PFSK-1 (cell line): ENCODE measurements around the gene TNN.

Experiments
- FOXP2 ChIP-seq: optimal IDR thresholded peaks from 2 replicates; pipeline ENCODE3; 2011; ENCODE audit warnings: borderline replicate concordance, control low read depth, inconsistent platforms; ENCODE audit not compliant: insufficient read depth; ENCODE audit errors: extremely low read length, extremely low read depth
- POLR2AphosphoS5 ChIP-seq: IDR thresholded peaks from 2 replicates; pipeline ENCODE4 v1.6.1; 2012; ENCODE audit warnings: low read depth, mild to moderate bottlenecking, control low read depth, low read length, moderate library complexity
- REST ChIP-seq, 2 experiments: IDR thresholded peaks; 2 replicates each; pipeline versions ENCODE4 v1.6.1 to v1.8.0; 2011 to 2012; ENCODE audit warnings: low read depth in 2 of 2, low read length in 2 of 2, control low read depth in 1 of 2, inconsistent platforms in 1 of 2, mild to moderate bottlenecking in 1 of 2, moderate library complexity in 1 of 2; ENCODE audit not compliant: insufficient read depth in 1 of 2
- SIN3A ChIP-seq: IDR thresholded peaks from 2 replicates; pipeline ENCODE4 v1.6.1; 2012; ENCODE audit warnings: mild to moderate bottlenecking, low read length, moderate library complexity, borderline replicate concordance; ENCODE audit not compliant: insufficient read depth
- TAF1 ChIP-seq: IDR thresholded peaks from 2 replicates; pipeline ENCODE4 v1.6.1; 2012; ENCODE audit warnings: low read length, control low read depth, borderline replicate concordance; ENCODE audit not compliant: insufficient read depth

Gene TNN

DNA sequence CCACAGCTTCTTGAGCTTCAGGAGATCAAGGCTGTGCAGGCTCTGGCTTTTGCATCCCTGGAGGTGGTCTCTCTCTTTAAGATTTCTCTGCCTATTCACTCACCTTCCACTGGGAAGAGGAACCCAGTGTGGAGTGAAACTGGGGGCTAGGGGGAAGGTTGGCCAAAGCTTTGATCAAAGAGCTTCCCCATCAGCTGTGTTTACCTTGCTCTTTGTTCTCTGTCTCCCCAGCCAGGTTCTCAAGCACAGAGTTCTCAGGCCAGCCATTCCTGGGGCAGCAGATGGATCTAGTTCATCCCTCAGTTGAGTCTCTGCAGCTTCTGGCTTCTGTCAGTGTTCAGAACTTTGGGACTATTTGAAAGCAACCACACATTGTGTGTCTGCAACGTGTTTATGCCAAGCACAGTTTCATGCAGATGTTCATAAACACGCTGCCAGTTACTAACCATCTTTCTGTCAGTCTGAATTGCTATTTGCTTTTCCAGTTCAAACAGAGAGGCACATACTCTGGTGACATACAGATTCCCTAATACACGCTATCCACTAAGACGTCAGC is 27.2 kb upstream of the TNN start:
- TF ChIP-seq FOXP2 = no peak
- no peak for TF ChIP-seq TAF1
- no peak for TF ChIP-seq SIN3A
- TF ChIP-seq POLR2AphosphoS5 = no peak
- no peak for TF ChIP-seq REST (IDR thresholded peaks at IDR 0.05; ENCODE audit: insufficient read depth in 1 of 2, low read depth in 2 of 2, low read length in 2 of 2)

- TF ChIP-seq FOXP2 (no peak), TAF1 (no peak), SIN3A (no peak), REST (IDR thresholded peaks at IDR 0.05; ENCODE audit: insufficient read depth in 1 of 2, low read depth in 2 of 2, low read length in 2 of 2) (no peak), POLR2AphosphoS5 (no peak)
Measured at GRCh38 chr1:175042650-175043049, 25.0 kb upstream of the TNN start.

DNA sequence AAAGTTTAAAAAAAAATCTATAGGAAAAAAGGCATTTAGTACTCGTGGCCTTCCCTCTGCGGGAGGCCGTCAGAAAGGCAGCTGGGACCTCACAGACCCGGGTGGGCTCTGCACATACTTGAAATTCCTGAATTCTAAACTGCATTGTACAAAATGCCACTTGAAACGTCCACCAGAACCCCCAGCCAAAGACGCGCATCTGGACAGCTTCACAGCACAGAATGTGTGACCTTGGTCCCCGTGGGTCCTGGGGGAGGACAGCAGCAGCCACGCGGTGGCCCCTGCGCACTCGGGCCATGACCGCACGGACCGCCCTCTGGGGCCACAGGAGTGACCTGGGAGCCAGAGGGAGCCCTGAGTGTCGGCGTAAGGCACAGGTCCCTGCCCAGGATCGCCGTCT is 23.8 kb upstream of the TNN start:
- no peak for TF ChIP-seq POLR2AphosphoS5
- no peak for TF ChIP-seq SIN3A
- no peak for TF ChIP-seq FOXP2
- no peak for TF ChIP-seq REST (IDR thresholded peaks at IDR 0.05; ENCODE audit: insufficient read depth in 1 of 2, low read depth in 2 of 2, low read length in 2 of 2)
- TF ChIP-seq TAF1 = no peak

GRCh38 chr1:175045097-175045496 is 22.5 kb upstream of the TNN start:
- TF ChIP-seq POLR2AphosphoS5 = no peak
- no peak for TF ChIP-seq SIN3A
- no peak for TF ChIP-seq TAF1
- no peak for TF ChIP-seq FOXP2
- no peak for TF ChIP-seq REST (IDR thresholded peaks at IDR 0.05; ENCODE audit: insufficient read depth in 1 of 2, low read depth in 2 of 2, low read length in 2 of 2)

GRCh38 chr1:175045519-175045918 is 22.1 kb upstream of the TNN start:
- TF ChIP-seq POLR2AphosphoS5 (no peak), REST (IDR thresholded peaks at IDR 0.05; ENCODE audit: insufficient read depth in 1 of 2, low read depth in 2 of 2, low read length in 2 of 2) (no peak), FOXP2 (no peak), SIN3A (no peak)
